Activated CD4-positive, alpha-beta T cell treated with anti-CD3 and anti-CD28 coated beads, Interleukin-2, amount 10 ng/mL, durations not matched to agents 24 days and 14 days (primary cell): ENCODE measurements around the gene AGK. TPM values are rescaled to one million over a fixed set of nuclear protein-coding genes. Genes with fewer than 3 reads are reported as not detected.
A peak's percentile ranks its signal among the peaks of the same experiment; 100 is the strongest.

Experiments used
- DNase-seq: peaks from one replicate; pipeline ENCODE4 v3.0.0; 2022
- H3K27ac Mint-ChIP-seq: one replicate; pipeline ENCODE4 v1.8.0; 2022; ENCODE audit warnings: mild to moderate bottlenecking, mixed read lengths
- H3K27me3 Mint-ChIP-seq: one replicate; pipeline ENCODE4 v1.8.0; 2022; ENCODE audit warnings: mixed read lengths
- H3K36me3 Mint-ChIP-seq: one replicate; pipeline ENCODE4 v1.8.0; 2022; ENCODE audit warnings: low read depth, mild to moderate bottlenecking, mixed read lengths
- H3K4me1 Mint-ChIP-seq: one replicate; pipeline ENCODE4 v1.8.0; 2021; ENCODE audit warnings: mixed read lengths
- H3K4me3 Mint-ChIP-seq: one replicate; pipeline ENCODE4 v1.8.0; 2022; ENCODE audit warnings: mild to moderate bottlenecking, moderate library complexity, mixed read lengths
- H3K9me3 Mint-ChIP-seq: one replicate; pipeline ENCODE4 v1.8.0; 2021; ENCODE audit warnings: mixed read lengths
- intact Hi-C: fragments of 100-400 bp; cut with micrococcal nuclease; formaldehyde crosslinking; loops from one replicate; pipeline ENCODE4 v1.15.1; 2023
- total RNA-seq: library from RNA; stranded (reverse); gene quantifications from 2 replicates; pipeline ENCODE4 v1.2.3, GENCODE V29; 2022

The AGK gene
- total RNA-seq, 1 donor from 2014 or later = 151 TPM

- Mint-ChIP-seq H3K27me3 (no peaks in the 10 kb centered on the region), H3K9me3 (peaks cover 33% of the 10 kb centered on the region), H3K4me1 (peaks cover 58% of the 10 kb centered on the region), H3K4me3 (peak overlapping the region; percentile 61), H3K27ac (peak overlapping the region; percentile 94), H3K36me3 (peaks cover 37% of the 10 kb centered on the region)
- peak; percentile 65 for DNase-seq
- intact Hi-C loops = loop anchor here (1.0 to 2.0 kb wide), 5 partner anchors 14 to 1223 kb away; no protein-coding TSS in a partner anchor
Observed at GRCh38 chr7:141585592-141586510, 34.6 kb downstream of the AGK start.

GRCh38 chr7:141586878-141587277 lies 35.7 kb downstream of the AGK start:
- H3K27me3 Mint-ChIP-seq = no peaks in the 10 kb centered on the region
- H3K27ac Mint-ChIP-seq = peak overlapping the region; percentile 94
- DNase-seq = no peak
- peaks cover 33% of the 10 kb centered on the region for H3K9me3 Mint-ChIP-seq
- intact Hi-C loops = loop anchor here (1.0 to 2.0 kb wide), 5 partner anchors 15 to 1222 kb away; no protein-coding TSS in a partner anchor
- H3K4me3 Mint-ChIP-seq = peak overlapping the region; percentile 61
- peaks cover 38% of the 10 kb centered on the region for H3K36me3 Mint-ChIP-seq
- H3K4me1 Mint-ChIP-seq = peaks cover 59% of the 10 kb centered on the region

GRCh38 chr7:141587304-141587703 lies 36.1 kb downstream of the AGK start:
- peak overlapping the region; percentile 61 for H3K4me3 Mint-ChIP-seq
- no peaks in the 10 kb centered on the region for H3K27me3 Mint-ChIP-seq
- H3K4me1 Mint-ChIP-seq = peaks cover 61% of the 10 kb centered on the region
- DNase-seq = no peak
- peak overlapping the region; percentile 94 for H3K27ac Mint-ChIP-seq
- intact Hi-C loops = loop anchor here (2.0 kb wide), 1 partner anchor 1221 kb away; no protein-coding TSS in a partner anchor
- peaks cover 40% of the 10 kb centered on the region for H3K36me3 Mint-ChIP-seq
- peaks cover 32% of the 10 kb centered on the region for H3K9me3 Mint-ChIP-seq

- H3K4me3 Mint-ChIP-seq = no peak overlapping the region
- H3K9me3 Mint-ChIP-seq = peaks cover 16% of the 10 kb centered on the region
- H3K36me3 Mint-ChIP-seq = peaks cover 50% of the 10 kb centered on the region
- no peak for DNase-seq
- peak overlapping the region; percentile 55 for H3K27ac Mint-ChIP-seq
- no peaks in the 10 kb centered on the region for H3K27me3 Mint-ChIP-seq
- intact Hi-C loops = no loop called here
- H3K4me1 Mint-ChIP-seq = peaks cover 59% of the 10 kb centered on the region
Observed at GRCh38 chr7:141588912-141589311, 37.7 kb downstream of the AGK start.

GRCh38 chr7:141590071-141590470 lies 38.9 kb downstream of the AGK start:
- no peaks in the 10 kb centered on the region for H3K27me3 Mint-ChIP-seq
- H3K4me3 Mint-ChIP-seq = no peak overlapping the region
- peaks cover 57% of the 10 kb centered on the region for H3K36me3 Mint-ChIP-seq
- H3K4me1 Mint-ChIP-seq = peaks cover 50% of the 10 kb centered on the region
- intact Hi-C loops = no loop called here
- peak; percentile 31 for DNase-seq
- peaks cover 12% of the 10 kb centered on the region for H3K9me3 Mint-ChIP-seq
- H3K27ac Mint-ChIP-seq = peak overlapping the region; percentile 59

- H3K27me3 Mint-ChIP-seq = no peaks in the 10 kb centered on the region
- intact Hi-C loops = no loop called here
- H3K4me3 Mint-ChIP-seq = no peak overlapping the region
- peaks cover 60% of the 10 kb centered on the region for H3K36me3 Mint-ChIP-seq
- peaks cover 12% of the 10 kb centered on the region for H3K9me3 Mint-ChIP-seq
- H3K27ac Mint-ChIP-seq = peak overlapping the region; percentile 31
- peaks cover 44% of the 10 kb centered on the region for H3K4me1 Mint-ChIP-seq
- DNase-seq = peak; percentile 46
Observed at GRCh38 chr7:141590666-141591065, 39.5 kb downstream of the AGK start.

- Mint-ChIP-seq H3K4me1 (peaks cover 29% of the 10 kb centered on the region), H3K27me3 (no peaks in the 10 kb centered on the region), H3K36me3 (peaks cover 57% of the 10 kb centered on the region), H3K9me3 (peaks cover 7% of the 10 kb centered on the region), H3K27ac (peak overlapping the region; percentile 42), H3K4me3 (no peak overlapping the region)
- intact Hi-C loops = no loop called here
- no peak for DNase-seq
Observed at GRCh38 chr7:141593134-141593533, 41.9 kb downstream of the AGK start.

- Mint-ChIP-seq H3K36me3 (peaks cover 57% of the 10 kb centered on the region), H3K9me3 (no peaks in the 10 kb centered on the region), H3K4me1 (peaks cover 18% of the 10 kb centered on the region), H3K4me3 (no peak overlapping the region), H3K27me3 (no peaks in the 10 kb centered on the region), H3K27ac (no peak overlapping the region)
- intact Hi-C loops = no loop called here
- no peak for DNase-seq
Observed at GRCh38 chr7:141597966-141598365, 46.8 kb downstream of the AGK start.

GRCh38 chr7:141598408-141598807 lies 47.2 kb downstream of the AGK start:
- intact Hi-C loops = no loop called here
- Mint-ChIP-seq H3K4me1 (peaks cover 14% of the 10 kb centered on the region), H3K27me3 (no peaks in the 10 kb centered on the region), H3K4me3 (no peak overlapping the region), H3K36me3 (peaks cover 57% of the 10 kb centered on the region), H3K9me3 (no peaks in the 10 kb centered on the region), H3K27ac (no peak overlapping the region)
- DNase-seq = no peak

GRCh38 chr7:141600168-141601006 lies 49.2 kb downstream of the AGK start:
- intact Hi-C loops = no loop called here
- no peak for DNase-seq
- Mint-ChIP-seq H3K4me1 (peaks cover 12% of the 10 kb centered on the region), H3K9me3 (no peaks in the 10 kb centered on the region), H3K36me3 (peaks cover 55% of the 10 kb centered on the region), H3K4me3 (no peak overlapping the region), H3K27me3 (no peaks in the 10 kb centered on the region), H3K27ac (peak overlapping the region; percentile 1)

- Mint-ChIP-seq H3K4me1 (no peaks in the 10 kb centered on the region), H3K9me3 (no peaks in the 10 kb centered on the region), H3K27me3 (no peaks in the 10 kb centered on the region), H3K36me3 (peaks cover 54% of the 10 kb centered on the region), H3K4me3 (no peak overlapping the region), H3K27ac (no peak overlapping the region)
- no peak for DNase-seq
- intact Hi-C loops = no loop called here
Observed at GRCh38 chr7:141609576-141609975, 58.4 kb downstream of the AGK start.

- Mint-ChIP-seq H3K27ac (no peak overlapping the region), H3K9me3 (no peaks in the 10 kb centered on the region), H3K4me3 (no peak overlapping the region), H3K36me3 (peaks cover 53% of the 10 kb centered on the region), H3K4me1 (no peaks in the 10 kb centered on the region), H3K27me3 (no peaks in the 10 kb centered on the region)
- intact Hi-C loops = no loop called here
- no peak for DNase-seq
Observed at GRCh38 chr7:141610671-141611070, 59.5 kb downstream of the AGK start.

- Mint-ChIP-seq H3K4me3 (no peak overlapping the region), H3K27me3 (no peaks in the 10 kb centered on the region), H3K4me1 (no peaks in the 10 kb centered on the region), H3K36me3 (peaks cover 48% of the 10 kb centered on the region), H3K9me3 (no peaks in the 10 kb centered on the region), H3K27ac (no peak overlapping the region)
- intact Hi-C loops = no loop called here
- no peak for DNase-seq
Observed at GRCh38 chr7:141612861-141613260, 61.7 kb downstream of the AGK start.

- peaks cover 3% of the 10 kb centered on the region for H3K4me1 Mint-ChIP-seq
- H3K27me3 Mint-ChIP-seq = no peaks in the 10 kb centered on the region
- intact Hi-C loops = no loop called here
- H3K27ac Mint-ChIP-seq = no peak overlapping the region
- no peaks in the 10 kb centered on the region for H3K9me3 Mint-ChIP-seq
- no peak overlapping the region for H3K4me3 Mint-ChIP-seq
- no peak for DNase-seq
- H3K36me3 Mint-ChIP-seq = peaks cover 48% of the 10 kb centered on the region
Observed at GRCh38 chr7:141617280-141617679, 66.1 kb downstream of the AGK start.
